ENCODE data around the gene GLI2.

GRCh38 chr2:120743657-120744056 lies 8.0 kb downstream of the GLI2 start:
- TF ChIP-seq ZFHX2 (tag by site-specific recombination; conservative IDR thresholded peaks at IDR 0.05) (no peak), MZF1 (tag by site-specific recombination; IDR thresholded peaks at IDR 0.05; ENCODE audit: borderline replicate concordance) (no peak), KLF1 (tag by site-specific recombination; IDR thresholded peaks at IDR 0.05) (no peak), CTCF (tag by site-specific recombination; IDR thresholded peaks at IDR 0.05) (no peak), ZNF211 (tag by site-specific recombination; IDR thresholded peaks at IDR 0.05; ENCODE audit: low read depth) (no peak), ZNF302 (tag by site-specific recombination; IDR thresholded peaks at IDR 0.05; ENCODE audit: low read depth) (no peak), ZFP41 (tag by site-specific recombination; IDR thresholded peaks at IDR 0.05; ENCODE audit: borderline replicate concordance) (no peak), ZBTB6 (tag by site-specific recombination; IDR thresholded peaks at IDR 0.05) (no peak)
